RWPE1 (cell line): ENCODE measurements around the gene MATCAP1.

Experiments
- CTCF ChIA-PET: fragments of 350-600 bp; sonication (Branson Sonifier 250); formaldehyde crosslinking; extraction: SDS; loops from one replicate; lab custom pipeline; 2021; lab: Yijun Ruan, JAX
- POLR2A ChIA-PET: fragments of 400-600 bp; formaldehyde crosslinking; extraction: SDS; loops from one replicate; lab custom pipeline; 2020; ENCODE audit warnings: antibody characterized with exemption; ENCODE audit not compliant: low non-redundant PET; lab: Yijun Ruan, JAX
- DNase-seq: peaks from one replicate; pipeline ENCODE4 v3.0.0; 2012; ENCODE audit warnings: low spot score
- H3K27ac ChIP-seq: fragments of 450-650 bp; 2 replicates; pipeline ENCODE4 v1.5.1; 2017
- TF ChIP-seq, protein P1 (sequence below): fragments of 450-650 bp; conservative IDR thresholded peaks from 2 replicates; pipeline ENCODE4 v1.5.1; 2017; ENCODE audit warnings: low read depth, mild to moderate bottlenecking

The MATCAP1 gene

DNA sequence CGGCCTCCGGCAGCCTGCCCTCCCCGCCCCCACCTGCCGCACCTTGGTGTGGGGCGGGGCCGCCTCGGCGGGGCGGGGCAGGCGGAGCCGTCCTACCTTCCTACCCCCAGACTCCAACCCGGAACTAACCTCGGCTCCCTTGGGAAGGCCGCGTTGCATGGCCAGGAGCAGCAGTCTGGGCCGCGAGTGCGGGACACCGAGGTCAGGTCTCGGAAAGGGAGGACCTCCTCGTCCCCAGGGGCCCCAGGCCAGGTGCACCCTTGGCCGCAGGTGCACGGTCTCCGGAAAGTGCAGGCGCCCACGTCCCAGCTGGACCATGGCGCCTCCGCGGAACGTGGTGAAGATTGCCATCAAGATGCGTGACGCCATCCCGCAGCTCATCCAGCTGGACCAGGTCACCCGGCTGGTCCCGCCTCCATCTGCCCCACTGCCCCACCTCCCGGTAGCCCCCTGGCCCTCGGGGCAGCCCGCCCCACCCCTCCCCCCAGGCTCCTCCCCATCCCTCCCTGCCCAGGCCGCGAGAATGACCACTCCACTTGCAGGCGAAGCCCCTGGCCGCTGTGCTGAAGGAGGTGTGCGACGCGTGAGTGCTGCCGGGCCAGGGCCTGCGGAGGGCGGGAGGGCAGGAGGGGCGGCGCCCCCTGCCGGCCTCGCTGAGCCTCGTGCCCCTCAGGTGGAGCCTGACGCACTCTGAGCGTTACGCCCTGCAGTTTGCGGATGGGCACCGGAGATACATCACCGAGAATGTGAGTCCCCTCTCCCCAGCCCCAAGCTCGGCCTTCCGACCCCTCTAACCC is 15.4 kb upstream of the MATCAP1 start, which contains the start of gene ELMO3:
Gene ELMO3, plus strand, starts transcription at position 121 of the 797 bp plus-strand sequence. Its CDS starts 196 bp downstream, at position 317.
- ChIA-PET CTCF (interaction anchor here (0.6 to 4.5 kb wide), 14 partner anchors 9 to 488 kb away, joined by 3 to 20 read pairs (median 4); partner anchors contain the start of genes FHOD1, NOL3 and TMEM208), POLR2A (no interaction called here)
- peak within 1 kb of the TSS; percentile 92 for H3K27ac ChIP-seq
- TF ChIP-seq, protein P1, sequence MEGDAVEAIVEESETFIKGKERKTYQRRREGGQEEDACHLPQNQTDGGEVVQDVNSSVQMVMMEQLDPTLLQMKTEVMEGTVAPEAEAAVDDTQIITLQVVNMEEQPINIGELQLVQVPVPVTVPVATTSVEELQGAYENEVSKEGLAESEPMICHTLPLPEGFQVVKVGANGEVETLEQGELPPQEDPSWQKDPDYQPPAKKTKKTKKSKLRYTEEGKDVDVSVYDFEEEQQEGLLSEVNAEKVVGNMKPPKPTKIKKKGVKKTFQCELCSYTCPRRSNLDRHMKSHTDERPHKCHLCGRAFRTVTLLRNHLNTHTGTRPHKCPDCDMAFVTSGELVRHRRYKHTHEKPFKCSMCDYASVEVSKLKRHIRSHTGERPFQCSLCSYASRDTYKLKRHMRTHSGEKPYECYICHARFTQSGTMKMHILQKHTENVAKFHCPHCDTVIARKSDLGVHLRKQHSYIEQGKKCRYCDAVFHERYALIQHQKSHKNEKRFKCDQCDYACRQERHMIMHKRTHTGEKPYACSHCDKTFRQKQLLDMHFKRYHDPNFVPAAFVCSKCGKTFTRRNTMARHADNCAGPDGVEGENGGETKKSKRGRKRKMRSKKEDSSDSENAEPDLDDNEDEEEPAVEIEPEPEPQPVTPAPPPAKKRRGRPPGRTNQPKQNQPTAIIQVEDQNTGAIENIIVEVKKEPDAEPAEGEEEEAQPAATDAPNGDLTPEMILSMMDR, result peak; percentile 71
- DNase-seq, result peak; percentile 89

DNA sequence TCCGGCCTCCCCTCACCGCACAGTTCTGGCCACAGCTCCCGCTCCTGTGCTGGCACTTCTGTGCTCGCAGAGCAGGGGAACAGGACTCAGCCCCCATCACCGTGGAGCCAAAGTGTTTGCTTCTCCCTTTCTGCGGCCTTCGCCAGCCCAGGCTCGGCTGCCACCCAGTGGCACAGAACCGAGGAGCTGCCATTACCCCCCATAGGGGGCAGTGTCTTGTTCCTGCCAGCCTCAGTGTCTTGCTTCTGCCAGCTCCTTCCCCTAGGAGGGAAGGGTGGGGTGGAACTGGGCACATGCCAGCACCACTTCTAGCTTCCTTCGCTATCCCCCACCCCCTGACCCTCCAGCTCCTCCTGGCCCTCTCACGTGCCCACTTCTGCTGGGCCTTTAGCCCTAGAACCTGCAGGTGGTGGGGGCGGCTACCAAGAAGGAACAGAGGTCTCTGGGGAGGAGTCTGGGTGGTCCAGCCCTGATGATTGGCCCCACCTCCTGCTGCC is 14.5 kb upstream of the MATCAP1 start:
- TF ChIP-seq, protein P1, result peak; percentile 61

DNA sequence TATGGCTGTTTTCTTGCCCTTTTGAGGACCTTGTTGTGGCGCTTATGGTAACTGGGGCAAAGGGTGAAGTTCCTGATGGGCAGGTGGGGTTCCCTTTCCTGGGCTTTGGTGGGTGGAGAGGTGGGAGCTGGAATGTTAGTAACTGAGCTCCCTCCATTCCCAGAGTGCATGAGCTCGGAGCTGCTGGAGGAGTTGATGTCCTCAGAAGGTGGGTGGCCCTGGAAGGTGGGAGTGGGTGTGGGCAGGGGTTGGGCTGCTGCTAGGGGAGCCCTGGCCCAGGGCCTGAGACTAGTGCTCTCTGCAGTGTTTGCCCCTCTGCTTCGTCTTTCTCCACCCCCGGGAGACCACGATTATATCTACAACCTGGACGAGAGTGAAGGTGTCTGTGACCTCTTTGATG is 13.9 kb upstream of the MATCAP1 start:
- POLR2A ChIA-PET, result interaction anchor here (0.6 to 0.8 kb wide), 2 partner anchors 19 to 49 kb away, joined by 3 read pairs; partner anchors contain the start of gene FHOD1
- TF ChIP-seq, protein P1, result no peak
- H3K27ac ChIP-seq, result peak overlapping the region; percentile 92
- CTCF ChIA-PET, result interaction anchor here (0.5 to 4.5 kb wide), 13 partner anchors 10 to 650 kb away, joined by 3 to 20 read pairs (median 4); partner anchors contain the start of genes FHOD1 and TMEM208
- no peak for DNase-seq

More for the DNA sequence above, 14.5 kb upstream of the MATCAP1 start:
- ChIA-PET POLR2A (interaction anchor here (0.6 to 0.8 kb wide), 2 partner anchors 20 to 49 kb away, joined by 3 read pairs; partner anchors contain the start of gene FHOD1), CTCF (interaction anchor here (0.5 to 4.5 kb wide), 18 partner anchors 9 to 651 kb away, joined by 3 to 20 read pairs (median 4); partner anchors contain the start of genes FHOD1 and TMEM208)
- peak; percentile 81 for DNase-seq
- H3K27ac ChIP-seq, result peak overlapping the region; percentile 92

DNA sequence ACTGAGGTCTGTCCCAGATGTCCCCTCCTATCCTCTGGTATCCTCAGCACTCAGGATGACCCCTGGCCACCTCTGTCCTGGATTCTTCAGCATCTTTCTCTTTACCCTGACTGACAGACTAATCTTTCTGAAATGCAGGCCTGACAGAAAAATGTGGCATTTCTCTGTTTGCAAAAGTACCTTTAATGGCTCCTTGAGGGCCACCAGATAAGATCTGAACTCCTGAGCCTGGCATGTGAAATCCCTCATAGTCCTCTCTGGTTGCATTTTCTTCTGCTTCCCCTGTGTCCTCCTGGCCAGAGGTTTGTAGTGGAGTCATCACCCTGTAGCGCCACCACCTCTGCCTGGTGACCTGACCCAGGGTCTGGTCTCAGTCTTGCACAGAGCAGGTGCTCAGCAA is 13.1 kb upstream of the MATCAP1 start:
- peak overlapping the region; percentile 92 for H3K27ac ChIP-seq
- DNase-seq, result no peak
- TF ChIP-seq, protein P1, result no peak
- POLR2A ChIA-PET, result no interaction called here
- CTCF ChIA-PET, result interaction anchor here (0.5 to 4.5 kb wide), 5 partner anchors 10 to 179 kb away, joined by 3 to 19 read pairs (median 6); no protein-coding TSS in a partner anchor

DNA sequence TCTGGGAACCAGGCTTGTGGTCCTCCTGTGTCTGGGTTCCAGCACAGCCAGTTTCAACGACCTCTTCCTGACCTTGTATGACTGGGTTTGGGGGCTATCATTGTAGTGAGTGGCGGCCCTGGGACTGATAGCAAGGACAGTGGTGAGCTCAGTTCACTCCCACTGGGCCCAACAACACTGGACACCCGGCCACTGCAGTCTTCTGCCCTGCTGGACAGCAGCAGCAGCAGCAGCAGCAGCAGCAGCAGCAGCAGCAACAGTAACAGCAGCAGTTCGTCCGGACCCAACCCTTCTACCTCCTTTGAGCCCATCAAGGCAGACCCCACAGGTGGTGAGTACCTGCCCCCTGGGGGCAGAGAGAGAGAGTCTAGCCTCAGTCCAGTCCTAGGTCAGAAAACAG is 11.9 kb upstream of the MATCAP1 start:
- TF ChIP-seq, protein P1, result no peak
- peak overlapping the region; percentile 92 for H3K27ac ChIP-seq
- ChIA-PET CTCF (interaction anchor here (0.6 kb wide), 1 partner anchor 242 kb away, joined by 3 read pairs; no protein-coding TSS in a partner anchor), POLR2A (interaction anchor here (0.7 kb wide), 1 partner anchor 21 kb away, joined by 3 read pairs; no protein-coding TSS in a partner anchor)
- no peak for DNase-seq

DNA sequence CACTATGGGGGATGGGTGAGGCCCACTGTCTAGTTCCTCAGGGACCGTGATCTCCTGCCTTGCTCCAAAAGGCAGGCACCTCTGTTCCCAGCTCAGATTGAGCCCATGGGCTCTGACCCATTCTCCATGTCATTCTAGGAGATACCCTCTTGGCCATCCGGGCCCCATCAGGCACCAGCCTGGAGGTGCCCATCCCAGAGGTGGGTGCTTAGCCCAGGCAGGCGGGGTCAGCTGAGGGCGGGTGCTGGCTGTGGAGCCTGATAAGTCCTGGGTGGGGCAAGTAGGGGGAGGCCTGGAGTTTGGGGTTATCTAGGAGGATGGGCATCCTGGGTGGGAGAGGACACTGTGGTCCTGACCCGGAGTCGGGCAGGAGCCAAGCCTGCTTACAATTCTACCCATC is 10.5 kb upstream of the MATCAP1 start:
- POLR2A ChIA-PET, result no interaction called here
- CTCF ChIA-PET, result interaction anchor here (0.5 kb wide), 1 partner anchor 641 kb away, joined by 5 read pairs; no protein-coding TSS in a partner anchor

More for the DNA sequence above, 10.5 kb upstream of the MATCAP1 start:
- no peak for DNase-seq
- TF ChIP-seq, protein P1, result no peak
- peak overlapping the region; percentile 92 for H3K27ac ChIP-seq
